Suprapubic skin (tissue), 3 donors: Measurements from ENCODE around the gene MDM4.

Experiments used
- CTCF ChIP-seq, 2 donors: fragments of 200-600 bp in 1 of 2; fragments of 450-650 bp in 1 of 2; sonication (generic) in 1 of 2; IDR thresholded peaks; one replicate each; pipeline ENCODE4 v1.5.1; 2016 to 2019; ENCODE audit warnings: antibody characterized with exemption in 2 of 2, mild to moderate bottlenecking in 1 of 2, moderate library complexity in 1 of 2
- EP300 ChIP-seq: sonication (generic); formaldehyde crosslinking; IDR thresholded peaks from one replicate; pipeline ENCODE4 v1.6.1; 2017; ENCODE audit warnings: antibody characterized with exemption
- POLR2A ChIP-seq, 2 donors: fragments of 450-650 bp; IDR thresholded peaks; one replicate each; pipeline ENCODE4 v1.6.1; 2017; ENCODE audit warnings: antibody characterized with exemption in 2 of 2, mild to moderate bottlenecking in 2 of 2, moderate library complexity in 2 of 2

GRCh38 chr1:204602111-204602579 is 85.9 kb downstream of the MDM4 start:
- TF ChIP-seq CTCF (IDR thresholded peaks at IDR 0.05), result no peak
- TF ChIP-seq EP300, result no peak
- no peak for TF ChIP-seq POLR2A (IDR thresholded peaks at IDR 0.05)
